ENCODE results near the gene DOK4. TPM values are rescaled to one million over a fixed set of nuclear protein-coding genes. Genes with fewer than 3 reads are reported as not detected.
"Not testable (repeated sequence)": the region's sequence is repeated elsewhere in the genome, so short reads cannot be mapped to it uniquely, and the experiment has no call there.

The DOK4 gene
- total RNA-seq, 4 donors from 2014 or later = 1.8 to 31.6 (median 24.5) TPM

- H3K4me3 ChIP-seq = no peak overlapping the region
- no peaks in the 10 kb centered on the region for H3K36me3 ChIP-seq
- TF ChIP-seq POLR2A (IDR thresholded peaks at IDR 0.05) (no peak), CTCF (IDR thresholded peaks at IDR 0.05) (no peak)
- no peaks in the 10 kb centered on the region for H3K27me3 ChIP-seq
- intact Hi-C loops (cut with DNase I; ENCODE audit: low total_unique reads) = no loop called here
- H3K4me1 ChIP-seq = no peaks in the 10 kb centered on the region
- H3K9me3 ChIP-seq = no peaks in the 10 kb centered on the region
- no peak overlapping the region for H3K27ac ChIP-seq
- DNase-seq = peak in 1 of 2 donors; percentile 57
Measured at GRCh38 chr16:57503366-57503765, 17.1 kb upstream of the DOK4 start.

- H3K4me3 ChIP-seq = no peak overlapping the region
- intact Hi-C loops (cut with DNase I; ENCODE audit: low total_unique reads) = no loop called here
Measured at GRCh38 chr16:57502048-57502775, 15.9 kb upstream of the DOK4 start.

GRCh38 chr16:57501492-57501891 is 15.2 kb upstream of the DOK4 start:
- Histone ChIP-seq H3K4me3 (no peak overlapping the region), H3K36me3 (no peaks in the 10 kb centered on the region), H3K27me3 (no peaks in the 10 kb centered on the region), H3K27ac (no peak overlapping the region), H3K4me1 (no peaks in the 10 kb centered on the region), H3K9me3 (no peaks in the 10 kb centered on the region)
- DNase-seq = no peak
- intact Hi-C loops (cut with DNase I; ENCODE audit: low total_unique reads) = no loop called here
- TF ChIP-seq CTCF (IDR thresholded peaks at IDR 0.05) = no peak
- TF ChIP-seq POLR2A (IDR thresholded peaks at IDR 0.05) = no peak

More at GRCh38 chr16:57502048-57502775, 15.9 kb upstream of the DOK4 start:
- DNase-seq = no peak
- no peak for TF ChIP-seq CTCF (IDR thresholded peaks at IDR 0.05)
- no peak for TF ChIP-seq POLR2A (IDR thresholded peaks at IDR 0.05)
- no peaks in the 10 kb centered on the region for H3K9me3 ChIP-seq
- no peaks in the 10 kb centered on the region for H3K4me1 ChIP-seq
- no peaks in the 10 kb centered on the region for H3K27me3 ChIP-seq
- H3K36me3 ChIP-seq = no peaks in the 10 kb centered on the region
- H3K27ac ChIP-seq = no peak overlapping the region

- Histone ChIP-seq H3K4me1 (no peaks in the 10 kb centered on the region), H3K4me3 (no peak overlapping the region), H3K27me3 (no peaks in the 10 kb centered on the region), H3K36me3 (no peaks in the 10 kb centered on the region), H3K27ac (no peak overlapping the region), H3K9me3 (no peaks in the 10 kb centered on the region)
- intact Hi-C loops (cut with DNase I; ENCODE audit: low total_unique reads) = no loop called here
- DNase-seq = no peak
- TF ChIP-seq CTCF (IDR thresholded peaks at IDR 0.05) (no peak), POLR2A (IDR thresholded peaks at IDR 0.05) (no peak)
Measured at GRCh38 chr16:57500578-57501111, 14.4 kb upstream of the DOK4 start.

- intact Hi-C loops (cut with DNase I; ENCODE audit: low total_unique reads); H3K36me3 ChIP-seq; DNase-seq; H3K27me3 ChIP-seq; H3K4me1 ChIP-seq; H3K27ac ChIP-seq; H3K9me3 ChIP-seq; H3K4me3 ChIP-seq: not testable (repeated sequence)
Measured at GRCh38 chr16:57499941-57500340, 13.6 kb upstream of the DOK4 start.

Data from uterus (tissue), 4 donors.